CD4-positive, alpha-beta T cell treated with Interleukin-6 for 4 hours (primary cell): ENCODE results near the gene SH3PXD2A.
"Not testable (repeated sequence)": the region's sequence is repeated elsewhere in the genome, so short reads cannot be mapped to it uniquely, and the experiment has no call there.

Experiments
- DNase-seq: peaks from one replicate; pipeline ENCODE4 v3.0.0-alpha.2; 2020; ENCODE audit warnings: mixed read lengths

Gene SH3PXD2A

GRCh38 chr10:103739039-103739764, 116.2 kb downstream of the SH3PXD2A start:
- DNase-seq, result no peak

- DNase-seq, result no peak
Measured at GRCh38 chr10:103737735-103738367, 117.5 kb downstream of the SH3PXD2A start.

- DNase-seq, result no peak
Measured at GRCh38 chr10:103736763-103737162, 118.6 kb downstream of the SH3PXD2A start.

- DNase-seq, result no peak
Measured at GRCh38 chr10:103736044-103736443, 119.3 kb downstream of the SH3PXD2A start.

- no peak for DNase-seq
Measured at GRCh38 chr10:103734731-103735130, 120.6 kb downstream of the SH3PXD2A start.

GRCh38 chr10:103733045-103733419, 122.3 kb downstream of the SH3PXD2A start:
- no peak for DNase-seq

- DNase-seq, result no peak
Measured at GRCh38 chr10:103732339-103733044, 122.9 kb downstream of the SH3PXD2A start.

- no peak for DNase-seq
Measured at GRCh38 chr10:103731609-103732270, 123.6 kb downstream of the SH3PXD2A start.

- not testable (repeated sequence) for DNase-seq
Measured at GRCh38 chr10:103731026-103731425, 124.3 kb downstream of the SH3PXD2A start.

GRCh38 chr10:103729851-103730250, 125.5 kb downstream of the SH3PXD2A start:
- DNase-seq, result no peak

- DNase-seq, result no peak
Measured at GRCh38 chr10:103727991-103728689, 127.2 kb downstream of the SH3PXD2A start.

GRCh38 chr10:103727546-103727963, 127.8 kb downstream of the SH3PXD2A start:
- DNase-seq, result no peak

GRCh38 chr10:103726637-103727036, 128.7 kb downstream of the SH3PXD2A start:
- no peak for DNase-seq

- DNase-seq, result no peak
Measured at GRCh38 chr10:103725242-103725641, 130.1 kb downstream of the SH3PXD2A start.

- DNase-seq, result no peak
Measured at GRCh38 chr10:103724771-103725170, 130.6 kb downstream of the SH3PXD2A start.

- no peak for DNase-seq
Measured at GRCh38 chr10:103724074-103724473, 131.3 kb downstream of the SH3PXD2A start.

GRCh38 chr10:103723557-103723956, 131.8 kb downstream of the SH3PXD2A start:
- DNase-seq, result no peak

- DNase-seq, result no peak
Measured at GRCh38 chr10:103722632-103723031, 132.7 kb downstream of the SH3PXD2A start.

GRCh38 chr10:103720964-103721335, 134.4 kb downstream of the SH3PXD2A start:
- no peak for DNase-seq

- DNase-seq, result no peak
Measured at GRCh38 chr10:103720328-103720963, 134.9 kb downstream of the SH3PXD2A start.

- peak; percentile 29 for DNase-seq
Measured at GRCh38 chr10:103719036-103719435, 136.3 kb downstream of the SH3PXD2A start.

GRCh38 chr10:103718247-103718620, 137.1 kb downstream of the SH3PXD2A start:
- DNase-seq, result no peak
